ENCODE measurements around the gene FAM219B.

The FAM219B gene

DNA sequence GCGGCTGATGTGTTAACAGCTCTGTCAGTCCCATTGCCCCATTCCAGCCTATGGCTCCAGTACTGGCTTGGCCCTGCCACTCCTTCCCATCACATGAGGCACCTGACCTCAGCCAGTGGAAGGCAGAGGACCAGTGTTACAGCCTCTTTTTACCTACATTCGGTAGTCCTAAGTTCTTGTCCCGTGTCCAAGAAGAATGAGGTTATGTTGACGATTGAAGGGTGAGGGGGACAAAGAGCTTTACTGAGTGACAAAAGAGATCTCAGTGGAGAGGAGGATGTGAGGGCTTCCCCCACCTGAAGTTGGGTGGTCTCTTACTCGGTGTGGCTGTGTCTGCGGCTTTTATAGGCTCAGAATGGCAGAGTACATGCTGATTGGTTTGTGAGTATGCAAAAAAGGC lies 24.1 kb downstream of the FAM219B start:
- Histone ChIP-seq H3K9ac (ENCODE audit: low read depth in 1 of 2, low read length in 2 of 2) (no peak overlapping the region), H3K4me3 (ENCODE audit: low read length in 2 of 2) (no peak overlapping the region), H3K27ac (ENCODE audit: low read depth in 2 of 2, low read length in 2 of 2) (no peak overlapping the region), H3K36me3 (ENCODE audit: control insufficient read depth in 2 of 2, insufficient read depth in 2 of 2, low read length in 2 of 2) (no peaks in the 10 kb centered on the region), H3K27me3 (ENCODE audit: control insufficient read depth in 2 of 2, insufficient read depth in 2 of 2, low read length in 2 of 2) (no peaks in the 10 kb centered on the region), H3K9me3 (ENCODE audit: control insufficient read depth in 2 of 2, low read length in 2 of 2) (no peaks in the 10 kb centered on the region), H3K4me1 (ENCODE audit: control insufficient read depth in 2 of 2, insufficient read depth in 2 of 2, low read length in 2 of 2) (no peaks in the 10 kb centered on the region)

DNA sequence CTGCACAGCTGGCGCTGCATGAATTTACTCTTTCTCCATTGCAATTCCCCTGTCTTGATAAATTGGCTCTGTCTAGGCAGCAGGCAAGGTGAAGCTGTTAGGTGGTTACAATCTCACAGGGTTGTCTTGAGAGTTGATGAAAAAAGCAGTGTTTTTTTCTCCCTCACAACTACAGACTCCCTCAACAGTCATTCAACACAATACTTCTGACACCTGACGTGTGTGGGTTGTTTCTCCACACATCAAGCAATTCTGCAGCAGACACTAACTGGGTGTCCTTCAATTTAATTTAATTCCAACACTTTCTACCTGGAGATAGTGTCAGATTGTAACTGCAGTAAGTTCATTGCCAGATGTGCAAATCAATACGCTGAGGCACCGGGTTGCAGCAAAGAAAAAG lies 28.4 kb downstream of the FAM219B start:
- Histone ChIP-seq H3K27me3 (ENCODE audit: control insufficient read depth in 2 of 2, insufficient read depth in 2 of 2, low read length in 2 of 2) (no peaks in the 10 kb centered on the region), H3K27ac (ENCODE audit: low read depth in 2 of 2, low read length in 2 of 2) (no peak overlapping the region), H3K9ac (ENCODE audit: low read depth in 1 of 2, low read length in 2 of 2) (no peak overlapping the region), H3K36me3 (ENCODE audit: control insufficient read depth in 2 of 2, insufficient read depth in 2 of 2, low read length in 2 of 2) (no peaks in the 10 kb centered on the region), H3K4me1 (ENCODE audit: control insufficient read depth in 2 of 2, insufficient read depth in 2 of 2, low read length in 2 of 2) (peaks cover 3% of the 10 kb centered on the region in 2 donors), H3K4me3 (ENCODE audit: low read length in 2 of 2) (no peak overlapping the region), H3K9me3 (ENCODE audit: control insufficient read depth in 2 of 2, low read length in 2 of 2) (no peaks in the 10 kb centered on the region)

DNA sequence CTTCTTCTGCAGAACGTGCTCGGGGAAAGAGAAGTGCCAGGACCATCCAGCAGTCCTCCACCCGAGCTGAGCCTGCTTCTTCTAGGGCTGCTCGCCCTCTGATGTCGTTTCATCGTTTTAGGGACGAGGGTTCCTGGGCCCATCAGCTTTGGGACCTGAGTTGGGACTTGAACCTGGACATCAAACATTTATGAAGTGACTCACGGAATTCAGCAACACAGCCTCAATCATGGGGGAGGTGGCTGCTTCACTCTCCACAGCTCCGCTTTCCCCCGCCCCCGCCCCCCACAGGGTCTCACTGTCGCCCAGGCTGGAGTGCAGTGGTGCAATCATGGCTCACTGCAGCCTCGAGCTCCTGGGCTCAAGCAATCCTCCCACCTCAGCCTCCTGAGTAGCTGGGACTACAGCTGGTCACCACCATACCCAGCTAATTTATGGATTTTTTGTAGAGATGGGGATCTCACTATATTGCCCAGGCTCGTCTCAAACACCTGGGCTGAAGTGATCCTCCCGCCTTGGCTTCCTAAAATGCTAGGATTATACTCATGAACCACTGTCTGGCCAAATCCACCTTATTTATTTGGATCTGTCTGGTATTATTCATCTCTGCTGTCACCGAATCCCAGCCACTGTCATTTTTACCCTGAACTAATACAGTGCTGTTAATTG lies 32.8 kb downstream of the FAM219B start:
- Histone ChIP-seq H3K27ac (ENCODE audit: low read depth in 2 of 2, low read length in 2 of 2) (peak overlapping the region; percentile 94 to 97), H3K4me1 (ENCODE audit: control insufficient read depth in 2 of 2, insufficient read depth in 2 of 2, low read length in 2 of 2) (peaks cover 33 to 34% of the 10 kb centered on the region in 2 donors), H3K9me3 (ENCODE audit: control insufficient read depth in 2 of 2, low read length in 2 of 2) (no peaks in the 10 kb centered on the region), H3K9ac (ENCODE audit: low read depth in 1 of 2, low read length in 2 of 2) (peak overlapping the region; percentile 60 to 80), H3K36me3 (ENCODE audit: control insufficient read depth in 2 of 2, insufficient read depth in 2 of 2, low read length in 2 of 2) (no peaks in the 10 kb centered on the region), H3K27me3 (ENCODE audit: control insufficient read depth in 2 of 2, insufficient read depth in 2 of 2, low read length in 2 of 2) (no peaks in the 10 kb centered on the region), H3K4me3 (ENCODE audit: low read length in 2 of 2) (peak overlapping the region; percentile 77 to 80)

DNA sequence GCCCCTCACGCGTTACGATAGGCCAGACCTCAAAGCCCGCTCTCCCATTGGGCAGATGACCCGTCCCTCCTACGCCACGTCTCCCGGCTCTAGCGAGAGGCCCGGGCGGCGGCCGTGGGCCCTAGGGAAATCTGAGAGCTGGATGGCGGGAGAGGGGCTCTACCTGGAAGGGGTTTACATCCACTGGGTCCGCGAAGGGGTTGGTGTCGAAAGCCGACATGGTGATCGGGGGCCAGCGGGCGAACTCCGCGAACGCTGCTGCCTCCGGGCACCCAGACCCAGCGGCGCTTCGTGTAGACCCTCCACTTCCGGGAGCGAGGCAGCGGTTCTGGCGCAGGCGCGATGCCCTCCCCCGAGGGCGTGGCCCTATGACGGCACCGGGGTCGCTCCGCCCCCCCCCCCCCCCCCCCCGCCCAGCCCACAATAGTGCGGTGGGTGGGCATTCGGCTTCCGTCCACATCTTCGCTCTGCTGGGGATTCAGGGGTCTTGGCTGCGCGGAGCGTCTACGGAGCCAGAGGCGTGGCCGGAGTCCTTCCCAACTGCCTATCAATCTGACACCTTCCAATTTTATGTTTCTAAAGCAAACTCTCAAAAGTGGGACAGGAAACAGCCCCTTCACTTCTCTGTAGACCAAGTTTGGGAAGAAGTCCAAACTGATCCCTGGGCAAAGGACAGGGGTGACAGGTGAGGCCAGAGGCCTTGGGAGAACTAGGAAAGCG lies 33.5 kb downstream of the FAM219B start, which contains the start of gene SCAMP2:
Gene SCAMP2, minus strand, starts transcription at position 330 of the 720 bp plus-strand sequence. Its CDS starts 110 bp downstream, at position 220.
- no peaks in the 10 kb centered on the region for H3K27me3 ChIP-seq (ENCODE audit: control insufficient read depth in 2 of 2, insufficient read depth in 2 of 2, low read length in 2 of 2)
- no peaks in the 10 kb centered on the region for H3K9me3 ChIP-seq (ENCODE audit: control insufficient read depth in 2 of 2, low read length in 2 of 2)
- H3K4me3 ChIP-seq (ENCODE audit: low read length in 2 of 2), result peak within 1 kb of the TSS; percentile 77 to 80
- H3K4me1 ChIP-seq (ENCODE audit: control insufficient read depth in 2 of 2, insufficient read depth in 2 of 2, low read length in 2 of 2), result peaks cover 40 to 41% of the 10 kb centered on the region in 2 donors
- H3K36me3 ChIP-seq (ENCODE audit: control insufficient read depth in 2 of 2, insufficient read depth in 2 of 2, low read length in 2 of 2), result no peaks in the 10 kb centered on the region
- peak within 1 kb of the TSS; percentile 88 to 89 for H3K9ac ChIP-seq (ENCODE audit: low read depth in 1 of 2, low read length in 2 of 2)
- H3K27ac ChIP-seq (ENCODE audit: low read depth in 2 of 2, low read length in 2 of 2), result peak within 1 kb of the TSS; percentile 94 to 97

DNA sequence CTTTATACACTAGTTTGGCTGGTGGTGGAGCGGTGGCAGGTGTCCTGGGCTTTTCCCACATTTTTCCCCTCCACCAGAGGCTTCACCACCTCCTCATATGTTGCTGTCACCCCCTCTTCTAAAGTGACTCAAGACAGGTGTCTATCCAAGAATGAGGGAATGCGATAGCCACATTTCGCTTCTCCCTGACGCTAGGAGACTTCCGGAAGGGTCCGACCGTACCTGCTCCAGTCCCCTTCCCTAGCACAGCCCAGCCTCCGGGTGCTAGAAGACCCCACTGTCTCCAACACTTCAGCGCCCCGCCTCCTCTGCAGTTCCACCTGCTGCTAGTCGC lies 34.0 kb downstream of the FAM219B start:
- H3K9ac ChIP-seq (ENCODE audit: low read depth in 1 of 2, low read length in 2 of 2), result peak overlapping the region; percentile 88 to 89
- peaks cover 45 to 46% of the 10 kb centered on the region in 2 donors for H3K4me1 ChIP-seq (ENCODE audit: control insufficient read depth in 2 of 2, insufficient read depth in 2 of 2, low read length in 2 of 2)
- H3K27ac ChIP-seq (ENCODE audit: low read depth in 2 of 2, low read length in 2 of 2), result peak overlapping the region; percentile 94 to 97
- no peaks in the 10 kb centered on the region for H3K9me3 ChIP-seq (ENCODE audit: control insufficient read depth in 2 of 2, low read length in 2 of 2)
- H3K36me3 ChIP-seq (ENCODE audit: control insufficient read depth in 2 of 2, insufficient read depth in 2 of 2, low read length in 2 of 2), result no peaks in the 10 kb centered on the region
- peak overlapping the region; percentile 77 to 80 for H3K4me3 ChIP-seq (ENCODE audit: low read length in 2 of 2)
- no peaks in the 10 kb centered on the region for H3K27me3 ChIP-seq (ENCODE audit: control insufficient read depth in 2 of 2, insufficient read depth in 2 of 2, low read length in 2 of 2)

DNA sequence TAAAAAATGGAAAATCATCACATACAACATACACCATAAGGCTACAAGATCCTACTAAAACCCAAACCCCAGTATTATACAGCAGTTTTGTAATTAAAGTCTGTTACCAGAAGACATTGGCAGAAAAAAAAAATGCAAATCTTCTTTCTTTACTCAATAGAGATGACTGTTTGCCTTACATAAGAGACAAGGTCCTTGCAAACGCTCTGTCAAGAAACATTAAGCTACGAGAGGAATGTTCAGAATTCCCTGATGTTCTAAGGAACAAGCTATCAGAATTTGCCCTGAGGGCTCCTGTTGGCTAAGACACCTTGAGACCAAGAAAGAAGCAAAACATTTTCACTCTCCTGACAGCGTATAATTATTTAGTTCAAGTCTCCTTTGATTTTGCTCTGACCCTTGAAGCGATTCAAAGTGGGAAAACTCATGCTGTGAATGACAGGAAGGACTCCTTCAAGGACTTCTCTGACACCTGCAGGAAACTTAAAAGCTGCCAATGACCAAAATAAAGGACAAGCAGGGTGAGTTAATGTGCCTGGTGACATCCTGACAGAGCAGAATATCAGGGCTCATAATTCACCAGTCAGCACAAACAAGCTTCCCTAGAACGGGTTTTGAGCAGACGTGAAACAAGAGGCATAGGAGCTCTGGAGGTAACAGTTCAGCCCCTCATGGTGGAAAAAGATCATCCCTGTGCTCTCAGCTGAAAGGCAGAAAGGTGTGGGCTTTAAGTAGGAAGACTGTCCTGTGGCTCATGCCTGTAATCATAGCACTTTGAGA lies 36.0 kb downstream of the FAM219B start:
- H3K9me3 ChIP-seq (ENCODE audit: control insufficient read depth in 2 of 2, low read length in 2 of 2), result no peaks in the 10 kb centered on the region
- peaks cover 61% of the 10 kb centered on the region in 2 donors for H3K4me1 ChIP-seq (ENCODE audit: control insufficient read depth in 2 of 2, insufficient read depth in 2 of 2, low read length in 2 of 2)
- H3K4me3 ChIP-seq (ENCODE audit: low read length in 2 of 2), result peak overlapping the region; percentile 41 to 50
- H3K27ac ChIP-seq (ENCODE audit: low read depth in 2 of 2, low read length in 2 of 2), result peak overlapping the region; percentile 94 to 97
- H3K27me3 ChIP-seq (ENCODE audit: control insufficient read depth in 2 of 2, insufficient read depth in 2 of 2, low read length in 2 of 2), result no peaks in the 10 kb centered on the region
- H3K36me3 ChIP-seq (ENCODE audit: control insufficient read depth in 2 of 2, insufficient read depth in 2 of 2, low read length in 2 of 2), result no peaks in the 10 kb centered on the region
- H3K9ac ChIP-seq (ENCODE audit: low read depth in 1 of 2, low read length in 2 of 2), result peak overlapping the region; percentile 35 to 75

DNA sequence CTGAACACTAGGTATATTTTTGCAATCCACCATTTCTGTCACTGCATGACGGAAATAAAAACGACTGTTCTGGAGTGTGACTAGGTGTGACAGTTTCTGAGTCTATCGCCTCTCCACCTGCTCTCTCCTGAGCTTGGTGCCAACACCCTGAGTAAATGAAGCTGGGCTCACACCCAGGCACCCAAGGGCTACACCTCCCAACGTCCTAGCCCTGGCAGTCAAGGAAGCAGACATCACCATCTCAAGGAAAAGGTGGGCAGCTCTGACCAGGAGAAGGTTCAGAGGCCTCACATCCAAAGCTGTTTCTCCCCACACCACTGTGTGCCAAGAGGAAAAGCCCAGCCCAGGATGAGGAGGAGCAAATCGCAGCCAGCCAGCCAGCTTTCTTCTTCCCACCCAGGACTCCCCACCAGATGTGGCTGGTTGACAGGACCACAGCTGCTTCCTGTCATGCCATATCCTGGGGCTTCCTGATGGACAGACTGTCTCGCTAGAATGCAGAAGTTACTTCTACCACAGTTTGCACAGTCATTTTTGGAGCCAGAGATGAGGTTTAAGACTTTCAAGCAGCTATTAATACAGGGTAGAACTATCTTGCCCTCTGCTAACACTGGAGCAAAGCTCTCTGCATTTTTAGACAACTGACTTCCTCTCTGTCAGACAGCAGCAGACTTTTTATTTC lies 36.8 kb downstream of the FAM219B start:
- H3K27ac ChIP-seq (ENCODE audit: low read depth in 2 of 2, low read length in 2 of 2), result peak overlapping the region; percentile 94 to 97
- H3K27me3 ChIP-seq (ENCODE audit: control insufficient read depth in 2 of 2, insufficient read depth in 2 of 2, low read length in 2 of 2), result no peaks in the 10 kb centered on the region
- H3K9me3 ChIP-seq (ENCODE audit: control insufficient read depth in 2 of 2, low read length in 2 of 2), result no peaks in the 10 kb centered on the region
- H3K9ac ChIP-seq (ENCODE audit: low read depth in 1 of 2, low read length in 2 of 2), result peak overlapping the region; percentile 35 to 75
- H3K36me3 ChIP-seq (ENCODE audit: control insufficient read depth in 2 of 2, insufficient read depth in 2 of 2, low read length in 2 of 2), result no peaks in the 10 kb centered on the region
- H3K4me1 ChIP-seq (ENCODE audit: control insufficient read depth in 2 of 2, insufficient read depth in 2 of 2, low read length in 2 of 2), result peaks cover 64 to 65% of the 10 kb centered on the region in 2 donors
- H3K4me3 ChIP-seq (ENCODE audit: low read length in 2 of 2), result peak overlapping the region; percentile 41 to 43

DNA sequence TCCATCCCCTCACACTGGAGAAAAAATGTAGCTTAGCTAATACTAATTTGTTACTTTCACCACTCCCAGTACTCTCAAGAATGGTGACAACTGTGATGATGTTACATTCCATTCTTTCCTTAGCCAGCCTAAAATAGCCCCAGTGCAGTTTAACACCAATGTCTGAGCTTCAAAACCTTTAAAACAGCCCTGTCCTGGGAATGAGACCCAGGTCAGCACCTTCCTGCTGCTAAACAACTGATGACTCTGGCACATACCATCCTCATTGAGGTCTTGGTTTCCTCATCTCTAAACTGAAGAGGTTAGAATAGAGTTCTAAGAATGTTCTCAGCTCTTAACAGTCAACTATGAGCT lies 37.3 kb downstream of the FAM219B start:
- Histone ChIP-seq H3K36me3 (ENCODE audit: control insufficient read depth in 2 of 2, insufficient read depth in 2 of 2, low read length in 2 of 2) (peaks cover 0 to 2% of the 10 kb centered on the region in 2 donors), H3K4me3 (ENCODE audit: low read length in 2 of 2) (peak overlapping the region; percentile 28 to 41), H3K9ac (ENCODE audit: low read depth in 1 of 2, low read length in 2 of 2) (peak overlapping the region; percentile 35 to 75), H3K9me3 (ENCODE audit: control insufficient read depth in 2 of 2, low read length in 2 of 2) (no peaks in the 10 kb centered on the region), H3K27ac (ENCODE audit: low read depth in 2 of 2, low read length in 2 of 2) (peak overlapping the region; percentile 94 to 97), H3K27me3 (ENCODE audit: control insufficient read depth in 2 of 2, insufficient read depth in 2 of 2, low read length in 2 of 2) (no peaks in the 10 kb centered on the region), H3K4me1 (ENCODE audit: control insufficient read depth in 2 of 2, insufficient read depth in 2 of 2, low read length in 2 of 2) (peaks cover 69 to 70% of the 10 kb centered on the region in 2 donors)

DNA sequence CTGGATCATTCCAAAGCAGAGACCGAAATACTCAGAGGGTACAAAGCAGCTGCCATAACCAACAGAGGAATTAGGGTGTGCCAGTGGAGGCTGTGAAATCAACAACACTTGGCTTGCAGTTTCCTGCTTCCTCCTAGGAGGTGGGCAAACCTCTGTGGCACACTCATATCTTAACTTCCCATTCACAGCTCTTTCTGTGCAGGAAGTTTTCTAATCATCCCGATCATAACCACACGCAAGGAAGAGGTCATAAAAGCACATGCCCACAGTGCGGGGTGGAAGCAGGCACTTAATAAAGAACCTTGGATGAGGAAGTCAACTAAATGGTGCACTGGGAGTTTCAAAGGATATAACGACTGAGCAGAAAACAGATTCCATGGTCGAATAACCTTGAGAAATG lies 38.6 kb downstream of the FAM219B start:
- Histone ChIP-seq H3K9me3 (ENCODE audit: control insufficient read depth in 2 of 2, low read length in 2 of 2) (no peaks in the 10 kb centered on the region), H3K9ac (ENCODE audit: low read depth in 1 of 2, low read length in 2 of 2) (peak overlapping the region; percentile 5 to 75), H3K4me1 (ENCODE audit: control insufficient read depth in 2 of 2, insufficient read depth in 2 of 2, low read length in 2 of 2) (peaks cover 71 to 73% of the 10 kb centered on the region in 2 donors), H3K4me3 (ENCODE audit: low read length in 2 of 2) (peak overlapping the region; percentile 28 to 53), H3K36me3 (ENCODE audit: control insufficient read depth in 2 of 2, insufficient read depth in 2 of 2, low read length in 2 of 2) (peaks cover 0 to 6% of the 10 kb centered on the region in 2 donors), H3K27me3 (ENCODE audit: control insufficient read depth in 2 of 2, insufficient read depth in 2 of 2, low read length in 2 of 2) (no peaks in the 10 kb centered on the region), H3K27ac (ENCODE audit: low read depth in 2 of 2, low read length in 2 of 2) (peak overlapping the region; percentile 94 to 97)

All from mucosa of rectum (tissue), 2 donors.